Erythroblast (primary cell): Measurements from ENCODE around the gene CTNNA2.

Experiments
- GATA1 ChIP-seq: IDR thresholded peaks from 2 replicates; pipeline ENCODE4 v1.6.1; 2011; ENCODE audit warnings: low read depth, mild to moderate bottlenecking, control low read depth, low read length, moderate library complexity
- POLR2A ChIP-seq: IDR thresholded peaks from 2 replicates; pipeline ENCODE4 v1.6.1; 2011; ENCODE audit warnings: mild to moderate bottlenecking, low read length

- TF ChIP-seq POLR2A = no peak
- no peak for TF ChIP-seq GATA1
Measured at GRCh38 chr2:80148906-80149305, 636.1 kb downstream of the CTNNA2 start.
